OCI-LY3 (cell line): ENCODE measurements around the gene MRPS27.

Source experiments
- EZH2phosphoT487 ChIP-seq: fragments of 200-600 bp; shearing (Covaris generic); IDR thresholded peaks from 2 replicates; pipeline ENCODE4 v1.6.1; 2018; ENCODE audit warnings: antibody characterized with exemption, mixed run types, low read depth
- TF ChIP-seq, protein P1 (sequence below): fragments of 200-600, 300-600 bp; sonication (generic); IDR thresholded peaks from 2 replicates; pipeline ENCODE4 v1.5.1; 2014; ENCODE audit warnings: antibody characterized with exemption, low read length, low read depth

- TF ChIP-seq, protein P1, sequence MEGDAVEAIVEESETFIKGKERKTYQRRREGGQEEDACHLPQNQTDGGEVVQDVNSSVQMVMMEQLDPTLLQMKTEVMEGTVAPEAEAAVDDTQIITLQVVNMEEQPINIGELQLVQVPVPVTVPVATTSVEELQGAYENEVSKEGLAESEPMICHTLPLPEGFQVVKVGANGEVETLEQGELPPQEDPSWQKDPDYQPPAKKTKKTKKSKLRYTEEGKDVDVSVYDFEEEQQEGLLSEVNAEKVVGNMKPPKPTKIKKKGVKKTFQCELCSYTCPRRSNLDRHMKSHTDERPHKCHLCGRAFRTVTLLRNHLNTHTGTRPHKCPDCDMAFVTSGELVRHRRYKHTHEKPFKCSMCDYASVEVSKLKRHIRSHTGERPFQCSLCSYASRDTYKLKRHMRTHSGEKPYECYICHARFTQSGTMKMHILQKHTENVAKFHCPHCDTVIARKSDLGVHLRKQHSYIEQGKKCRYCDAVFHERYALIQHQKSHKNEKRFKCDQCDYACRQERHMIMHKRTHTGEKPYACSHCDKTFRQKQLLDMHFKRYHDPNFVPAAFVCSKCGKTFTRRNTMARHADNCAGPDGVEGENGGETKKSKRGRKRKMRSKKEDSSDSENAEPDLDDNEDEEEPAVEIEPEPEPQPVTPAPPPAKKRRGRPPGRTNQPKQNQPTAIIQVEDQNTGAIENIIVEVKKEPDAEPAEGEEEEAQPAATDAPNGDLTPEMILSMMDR = no peak
- TF ChIP-seq EZH2phosphoT487 = no peak
These were observed 44.1 kb upstream of the MRPS27 start for GRCh38 chr5:72364171-72364570.
